Measurements from ENCODE around the gene ARHGAP12.

ARHGAP12 gene

GRCh38 chr10:31954410-31955191 is 26.0 kb upstream of the ARHGAP12 start:
- TF ChIP-seq CTCF (IDR thresholded peaks at IDR 0.05; ENCODE audit: control insufficient read depth, insufficient read depth, low read depth, low read length, missing control alignments): no peak
- no peak for DNase-seq (ENCODE audit: low read depth)

GRCh38 chr10:31953480-31953879 is 24.8 kb upstream of the ARHGAP12 start:
- no peak overlapping the region for H3K4me3 ChIP-seq (ENCODE audit: control insufficient read depth, low read depth, low read length)
- DNase-seq (ENCODE audit: low read depth): no peak
- TF ChIP-seq CTCF (IDR thresholded peaks at IDR 0.05; ENCODE audit: control insufficient read depth, insufficient read depth, low read depth, low read length, missing control alignments): no peak

More at GRCh38 chr10:31954410-31955191, 26.0 kb upstream of the ARHGAP12 start:
- H3K4me3 ChIP-seq (ENCODE audit: control insufficient read depth, low read depth, low read length): no peak overlapping the region

- no peak overlapping the region for H3K4me3 ChIP-seq (ENCODE audit: control insufficient read depth, low read depth, low read length)
- DNase-seq (ENCODE audit: low read depth): no peak
- no peak for TF ChIP-seq CTCF (IDR thresholded peaks at IDR 0.05; ENCODE audit: control insufficient read depth, insufficient read depth, low read depth, low read length, missing control alignments)
Measured at GRCh38 chr10:31953080-31953479, 24.4 kb upstream of the ARHGAP12 start.

GRCh38 chr10:31952066-31952465 is 23.4 kb upstream of the ARHGAP12 start:
- no peak overlapping the region for H3K4me3 ChIP-seq (ENCODE audit: control insufficient read depth, low read depth, low read length)
- no peak for DNase-seq (ENCODE audit: low read depth)
- TF ChIP-seq CTCF (IDR thresholded peaks at IDR 0.05; ENCODE audit: control insufficient read depth, insufficient read depth, low read depth, low read length, missing control alignments): no peak

GRCh38 chr10:31949266-31949665 is 20.6 kb upstream of the ARHGAP12 start:
- H3K4me3 ChIP-seq (ENCODE audit: control insufficient read depth, low read depth, low read length): no peak overlapping the region
- DNase-seq (ENCODE audit: low read depth): no peak
- no peak for TF ChIP-seq CTCF (IDR thresholded peaks at IDR 0.05; ENCODE audit: control insufficient read depth, insufficient read depth, low read depth, low read length, missing control alignments)

GRCh38 chr10:31948021-31948420 is 19.4 kb upstream of the ARHGAP12 start:
- TF ChIP-seq CTCF (IDR thresholded peaks at IDR 0.05; ENCODE audit: control insufficient read depth, insufficient read depth, low read depth, low read length, missing control alignments): no peak
- no peak overlapping the region for H3K4me3 ChIP-seq (ENCODE audit: control insufficient read depth, low read depth, low read length)
- DNase-seq (ENCODE audit: low read depth): no peak
